Measurements from ENCODE around the gene VIPR1.
"Not testable (repeated sequence)": the region's sequence is repeated elsewhere in the genome, so short reads cannot be mapped to it uniquely, and the experiment has no call there.

VIPR1 gene

DNA sequence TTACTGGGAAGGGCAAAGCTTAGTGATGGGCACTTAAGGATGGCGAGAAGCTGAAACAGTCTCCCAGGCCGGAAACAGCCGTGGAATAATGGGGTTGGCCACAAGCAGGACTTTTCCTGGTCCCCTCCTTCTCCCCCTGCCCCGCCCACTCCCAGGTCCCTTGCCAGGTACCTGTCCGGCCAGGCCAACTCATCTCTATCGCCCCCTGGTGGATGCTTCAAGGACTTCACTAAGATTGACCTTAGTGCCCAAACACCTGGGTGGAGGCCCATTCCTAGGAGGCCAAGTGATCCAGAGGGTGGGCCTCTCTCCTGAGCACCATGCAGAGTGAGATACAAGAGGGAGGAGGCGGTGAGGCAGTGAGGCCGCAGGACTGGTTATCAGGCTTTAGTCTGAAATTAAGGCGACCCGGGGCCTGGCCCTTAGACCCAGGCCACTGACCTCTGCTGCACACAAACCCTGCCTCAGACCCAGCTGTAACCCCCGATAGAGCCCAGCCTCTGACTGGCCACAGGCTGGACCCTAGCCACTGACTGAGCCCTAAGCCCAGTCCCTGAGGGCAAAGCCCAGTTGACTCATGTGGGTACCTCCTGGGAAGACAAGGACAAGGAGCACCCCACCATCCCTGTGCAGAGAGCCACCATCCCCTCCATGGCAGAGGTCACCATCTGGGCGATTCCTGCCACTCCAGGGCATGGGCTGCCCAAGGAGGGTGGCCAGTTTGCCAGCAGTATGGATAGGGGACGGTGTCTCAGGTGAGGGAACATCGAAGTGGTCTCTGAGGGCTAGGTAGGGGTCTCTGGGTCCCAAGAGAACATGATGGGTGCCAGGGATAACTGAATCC is 37.6 kb downstream of the VIPR1 start:
- DNase-seq: no peak

DNA sequence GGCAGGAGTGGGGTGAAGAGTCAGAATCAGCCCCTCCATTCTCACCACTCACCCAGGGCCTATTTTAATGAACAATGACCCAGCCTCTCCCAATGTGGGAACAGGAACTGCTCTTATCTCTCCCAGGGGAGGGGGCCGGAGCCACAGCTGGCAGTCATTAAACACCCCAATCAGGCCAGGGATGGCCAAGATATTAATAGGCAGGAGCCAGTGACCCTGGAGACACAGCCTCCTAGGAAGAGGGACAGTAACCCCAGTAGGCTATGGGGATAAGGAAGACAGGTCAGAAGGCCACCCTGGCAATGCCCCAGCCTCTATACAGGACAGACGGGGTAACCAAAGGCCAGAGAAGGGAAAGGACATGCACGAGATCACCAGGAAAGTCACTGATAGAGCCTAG is 38.6 kb downstream of the VIPR1 start:
- no peak for DNase-seq

DNA sequence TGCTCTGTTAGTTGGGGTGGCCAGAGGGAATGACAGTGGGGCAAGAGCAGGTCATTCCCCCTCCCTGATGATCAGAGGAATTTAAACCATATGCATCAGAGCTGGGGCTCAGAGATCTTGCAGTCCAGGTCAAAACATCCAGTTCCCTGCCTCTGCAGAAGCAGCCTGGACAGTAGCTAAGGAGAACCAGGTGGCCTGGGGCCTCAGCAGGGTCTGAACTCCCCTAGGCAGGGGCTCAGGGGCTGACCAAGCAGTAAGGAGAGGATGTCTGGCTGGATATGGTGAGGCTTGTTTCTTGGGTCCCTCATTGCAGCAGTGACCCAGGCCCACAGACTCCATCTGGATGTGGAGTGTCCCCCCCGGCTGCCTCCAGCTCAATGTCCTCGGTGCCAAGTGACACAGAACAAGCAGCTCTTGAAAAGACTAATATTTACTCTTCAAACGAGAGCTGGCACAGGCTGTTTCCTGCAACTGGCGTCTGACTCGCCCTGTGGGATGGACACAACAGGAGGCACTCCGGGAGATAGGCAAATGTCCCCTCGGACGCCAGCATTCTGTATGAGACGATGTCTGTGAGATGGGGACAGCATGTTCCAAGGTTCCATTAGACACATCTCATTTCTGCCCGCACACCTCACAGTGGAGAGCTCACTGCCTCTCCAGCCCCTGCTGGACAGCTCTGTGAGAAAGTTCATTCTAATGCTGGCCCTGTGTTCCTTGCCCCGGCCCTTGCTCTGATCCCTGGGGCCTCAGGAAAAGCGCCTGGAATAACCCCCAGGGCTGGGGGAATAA is 42.2 kb downstream of the VIPR1 start:
- DNase-seq: no peak

DNA sequence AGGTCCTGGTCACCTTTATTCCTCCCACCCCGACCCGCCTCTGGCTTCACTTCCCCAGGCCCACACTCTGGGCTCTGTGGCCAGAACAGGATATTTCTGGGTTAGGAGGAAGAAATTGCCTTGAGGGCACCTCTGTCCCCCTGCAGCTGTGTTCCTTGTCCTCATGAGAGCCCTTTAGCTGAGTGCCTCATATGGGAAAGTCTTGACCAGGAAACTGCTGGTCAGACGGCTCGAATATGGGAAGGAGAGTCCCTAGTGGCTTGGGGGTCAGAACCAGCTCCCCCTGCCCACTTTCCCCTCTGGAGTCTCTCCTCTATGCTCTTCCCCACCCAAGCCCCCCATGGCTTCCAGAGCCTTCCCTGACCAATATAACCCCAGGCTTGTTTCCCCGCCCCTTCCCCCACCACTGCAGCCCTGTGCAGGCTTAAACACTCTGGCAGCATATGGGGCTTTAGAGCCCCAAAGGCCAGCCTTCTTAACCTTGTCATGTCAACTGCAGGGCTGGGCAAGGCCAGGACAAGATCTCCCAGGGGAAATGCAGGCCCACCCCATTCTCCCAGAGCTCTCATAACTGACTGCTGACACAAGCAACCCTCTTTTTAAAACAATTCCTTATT is 42.9 kb downstream of the VIPR1 start:
- DNase-seq: no peak

DNA sequence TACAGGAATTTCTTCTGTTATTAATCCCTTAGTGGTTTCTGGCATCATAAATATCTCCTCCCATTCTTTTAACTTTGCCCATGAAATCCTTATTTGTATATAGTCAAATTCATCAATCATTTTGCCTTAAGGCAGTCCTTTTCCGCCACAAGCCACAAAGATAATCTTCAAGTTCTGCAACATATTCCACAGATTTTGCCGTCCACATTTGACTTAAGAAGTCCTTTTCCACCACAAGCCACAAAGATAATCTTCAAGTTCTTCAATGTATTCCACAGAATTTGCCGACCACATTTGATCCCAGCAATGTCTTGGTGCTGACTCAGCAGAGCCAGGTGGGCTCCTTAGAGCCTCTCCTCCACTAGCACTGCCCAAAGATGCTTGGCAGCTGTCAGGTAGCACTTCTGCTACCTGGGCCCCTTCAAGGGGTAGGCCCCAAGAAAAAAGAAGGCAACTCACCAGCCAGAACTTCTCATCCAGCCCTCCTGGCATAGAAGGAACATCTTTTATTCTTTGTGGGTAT is 44.3 kb downstream of the VIPR1 start:
- no peak for DNase-seq

DNA sequence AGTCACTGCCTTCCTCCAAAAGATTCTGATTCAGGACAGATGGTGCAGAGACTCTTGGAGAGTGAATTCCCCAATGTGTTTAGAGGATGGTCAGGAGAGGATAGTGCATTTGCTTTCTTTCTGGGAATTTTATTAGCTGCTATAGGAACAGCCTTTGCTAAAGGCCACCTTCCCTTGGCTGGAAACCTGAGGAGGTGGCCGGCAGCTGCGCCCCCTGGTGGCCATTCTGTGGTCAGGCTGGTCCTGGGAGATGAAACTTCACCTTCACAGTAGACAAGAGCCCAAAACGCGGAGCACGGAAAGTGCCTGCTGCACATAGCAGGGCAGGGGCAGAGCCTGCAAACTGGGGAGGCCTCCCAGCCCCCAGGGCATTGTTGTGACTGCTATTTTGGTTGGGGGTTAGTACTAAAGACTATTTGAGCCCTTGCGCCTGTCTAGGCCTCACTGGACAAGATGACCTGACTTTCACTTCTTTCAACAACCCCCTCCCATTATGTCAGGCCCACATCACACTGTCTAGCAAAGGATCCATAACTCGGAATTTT is 45.0 kb downstream of the VIPR1 start:
- DNase-seq: no peak

DNA sequence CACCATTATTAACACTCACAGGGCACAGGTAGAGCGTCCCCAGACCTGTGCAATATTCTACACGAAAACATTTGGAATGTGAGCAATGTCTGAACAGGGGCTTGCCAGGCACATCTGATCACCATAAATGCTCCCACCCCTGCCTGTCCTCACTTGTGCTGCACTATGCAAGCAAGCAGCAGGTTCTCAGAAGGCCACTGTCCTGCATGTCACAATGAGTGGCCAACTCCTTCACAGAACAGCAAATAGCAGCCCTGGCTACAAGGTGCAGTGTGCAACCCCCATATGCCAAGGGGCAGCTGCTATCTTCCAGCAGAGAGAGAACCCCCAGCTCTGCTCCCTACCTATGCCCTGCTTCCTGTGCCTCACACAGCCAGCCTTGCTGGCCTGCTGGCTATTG is 46.7 kb downstream of the VIPR1 start:
- DNase-seq: no peak

DNA sequence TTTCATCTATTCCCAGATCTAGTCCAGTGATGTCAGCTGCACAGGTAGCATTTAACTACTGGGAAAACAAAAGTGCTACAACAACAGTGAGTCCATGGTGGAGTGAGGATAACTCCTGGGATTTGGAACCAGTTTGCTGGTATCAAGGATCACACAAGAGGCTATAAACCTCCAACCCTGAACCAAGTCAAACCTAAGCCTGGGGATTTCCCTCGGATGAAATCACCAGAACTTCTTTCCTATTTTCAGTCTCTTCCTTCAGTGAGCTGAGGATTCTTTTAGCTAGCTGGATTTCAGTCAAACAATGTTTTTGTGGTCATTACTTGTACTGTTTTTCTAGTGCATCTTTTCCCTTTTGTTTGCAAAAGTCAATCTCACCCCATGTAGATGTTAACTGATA is 47.8 kb downstream of the VIPR1 start:
- no peak for DNase-seq

DNA sequence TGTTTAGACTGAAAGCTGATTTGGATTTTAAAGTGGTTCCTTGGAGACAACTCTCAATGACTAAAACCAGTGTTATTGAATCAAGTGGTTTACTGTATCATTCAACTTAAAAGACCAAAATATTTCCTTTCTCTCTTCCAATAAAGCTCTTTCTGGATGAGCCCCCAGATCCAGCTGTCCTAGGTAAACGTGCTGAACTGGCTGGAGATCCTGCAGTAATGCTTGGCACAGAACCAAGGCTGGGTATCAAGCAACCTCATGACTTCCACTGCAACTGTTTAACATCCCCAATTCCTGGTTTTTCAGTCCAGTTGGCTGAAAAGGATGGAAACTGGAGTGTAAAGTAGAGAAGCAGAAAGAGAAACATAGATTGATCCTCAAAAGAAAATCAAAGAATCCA is 50.4 kb downstream of the VIPR1 start:
- DNase-seq: no peak

DNA sequence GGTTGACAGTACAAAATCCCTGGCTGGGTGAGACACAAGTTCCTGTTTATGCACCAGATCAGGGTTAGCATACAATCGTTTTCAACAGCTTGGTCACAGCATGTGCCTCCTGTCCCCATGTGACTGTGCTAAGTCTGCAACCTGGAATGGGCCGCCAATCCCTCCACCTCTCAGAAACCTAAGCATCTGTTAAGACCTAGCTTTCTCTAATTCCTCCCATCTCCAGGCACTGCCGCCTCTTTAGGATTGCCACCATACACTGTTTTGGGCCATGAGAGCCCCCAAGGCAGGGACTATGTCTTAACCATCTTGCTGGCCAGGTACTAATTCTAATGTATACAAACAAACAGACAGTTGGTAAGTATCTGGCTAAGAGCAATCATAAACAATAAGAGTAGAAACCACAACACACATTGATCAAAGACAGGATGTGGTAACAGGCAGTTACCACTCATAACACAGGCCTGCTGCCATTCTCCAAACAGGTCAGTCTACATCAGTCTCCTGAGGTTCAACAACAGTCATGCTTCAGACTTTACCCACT is 53.7 kb downstream of the VIPR1 start:
- DNase-seq: no peak

DNA sequence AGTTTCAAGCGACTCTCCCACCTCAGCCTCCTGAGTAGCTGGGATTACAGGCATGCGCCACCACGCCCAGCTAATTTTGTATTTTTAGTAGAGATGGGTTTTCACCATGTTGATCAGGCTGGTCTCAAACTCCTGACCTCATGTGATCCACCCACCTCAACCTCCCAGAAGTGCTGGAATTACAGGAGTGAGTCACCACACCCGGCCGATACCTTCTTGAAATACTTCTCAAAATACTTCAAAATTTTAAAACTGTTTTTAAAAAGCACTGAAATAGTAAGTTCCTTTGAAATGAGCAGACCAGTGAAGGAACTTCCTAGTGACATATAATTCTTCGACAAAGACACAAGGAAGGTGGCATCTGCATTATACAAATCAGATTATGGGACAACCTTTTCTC is 54.4 kb downstream of the VIPR1 start:
- DNase-seq: not testable (repeated sequence)

DNA sequence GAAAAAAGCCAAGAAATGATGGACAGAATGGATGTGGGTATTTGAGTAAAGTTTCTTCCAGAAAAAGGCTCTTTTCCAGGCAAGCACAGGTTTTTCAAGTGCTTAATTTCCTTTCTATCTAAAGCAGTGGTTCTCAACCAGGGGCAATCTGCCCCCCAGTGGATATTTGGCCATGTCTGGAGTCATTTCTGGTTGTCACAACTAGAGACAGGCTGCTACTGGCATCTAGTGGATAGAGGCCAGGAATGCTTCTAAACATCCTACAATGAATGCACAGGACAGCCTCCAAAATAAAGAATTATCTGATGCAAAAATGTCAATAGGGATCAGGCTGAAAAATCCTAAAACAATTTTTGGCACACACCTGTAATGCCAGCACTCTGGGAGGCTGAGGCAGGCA is 55.4 kb downstream of the VIPR1 start:
- DNase-seq: no peak

DNA sequence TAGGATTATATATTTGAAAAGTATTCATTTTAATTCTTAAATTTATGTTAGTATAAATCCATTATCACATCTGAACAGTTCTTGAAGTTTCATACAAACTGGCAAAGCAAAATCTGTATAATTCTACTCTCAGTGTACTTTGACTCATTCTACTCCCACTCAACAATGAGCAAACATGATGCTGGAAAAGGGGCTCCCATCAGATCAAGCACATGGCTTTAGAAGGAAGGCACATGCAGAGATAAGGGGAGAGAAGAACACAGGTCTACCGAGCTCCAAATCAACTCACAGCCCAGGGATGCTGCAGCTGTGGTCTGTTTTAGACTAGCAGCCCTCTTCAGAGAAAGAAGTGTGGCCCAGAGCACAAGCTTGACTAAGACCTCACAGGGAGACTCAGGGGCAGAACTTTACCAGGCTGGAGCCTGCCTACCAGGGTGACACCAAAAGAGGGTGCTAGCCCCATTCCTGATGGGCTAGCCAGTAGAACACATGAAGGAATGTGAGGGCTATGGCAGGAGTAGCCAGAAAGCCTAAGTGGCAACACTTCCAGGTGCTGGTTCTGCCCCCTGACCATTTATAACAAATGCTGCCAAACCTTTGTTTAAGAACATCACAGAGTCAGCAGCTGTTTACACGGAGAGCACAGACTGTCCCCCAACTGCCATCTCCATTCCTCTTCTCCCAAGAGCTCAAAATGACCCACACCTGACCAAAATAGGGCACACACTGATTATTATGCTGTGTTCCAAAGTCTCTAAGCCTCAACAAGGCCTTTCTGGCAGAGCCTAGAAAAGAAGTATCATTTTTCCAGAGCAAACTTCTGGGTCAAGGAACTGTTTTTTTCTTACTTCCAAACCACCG is 59.8 kb downstream of the VIPR1 start:
- no peak for DNase-seq

DNA sequence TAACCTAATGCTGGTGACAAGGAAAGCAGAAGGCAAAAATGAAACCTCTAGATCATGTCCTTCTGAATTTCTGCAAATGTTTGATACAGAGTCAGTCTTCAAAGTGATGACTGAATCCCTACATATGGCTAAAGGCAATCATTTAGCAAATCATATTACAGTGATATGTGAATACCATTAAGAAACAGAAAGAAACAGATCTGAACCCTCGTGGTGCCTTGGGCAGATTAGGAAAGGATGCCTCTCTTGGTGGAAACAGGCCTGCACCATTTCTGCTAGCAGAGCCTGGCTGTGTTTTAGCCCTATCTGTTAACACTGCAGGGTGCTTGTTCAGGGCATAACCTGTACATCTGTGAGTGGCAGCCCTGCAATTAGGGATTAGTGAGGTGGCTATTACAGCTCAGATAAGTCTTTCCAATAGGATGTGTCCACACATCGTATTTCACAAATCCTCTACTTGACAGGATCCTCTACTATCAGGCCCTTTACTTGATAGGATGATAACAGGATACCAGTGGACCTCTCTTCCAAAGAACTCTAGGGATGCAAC is 67.2 kb downstream of the VIPR1 start:
- no peak for DNase-seq

DNA sequence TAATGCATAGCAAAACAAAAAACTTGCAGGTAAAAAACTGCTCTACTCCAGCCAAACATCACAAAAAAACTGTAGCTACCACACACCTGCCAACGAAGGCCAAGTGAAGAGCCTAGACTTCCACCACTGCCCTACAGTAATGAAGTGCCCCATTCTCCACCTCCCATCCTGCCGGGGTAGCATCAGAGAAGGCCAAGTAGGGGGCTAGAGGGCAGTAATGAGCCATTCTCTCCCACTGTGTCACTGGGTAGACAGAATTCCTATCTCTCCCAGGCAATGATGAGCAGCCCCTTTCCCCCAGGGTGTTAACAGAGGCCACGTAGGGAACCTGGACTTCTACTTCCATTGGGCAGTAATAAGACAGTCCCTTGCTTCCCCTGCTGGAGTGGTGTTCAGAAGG is 69.8 kb downstream of the VIPR1 start:
- no peak for DNase-seq

DNA sequence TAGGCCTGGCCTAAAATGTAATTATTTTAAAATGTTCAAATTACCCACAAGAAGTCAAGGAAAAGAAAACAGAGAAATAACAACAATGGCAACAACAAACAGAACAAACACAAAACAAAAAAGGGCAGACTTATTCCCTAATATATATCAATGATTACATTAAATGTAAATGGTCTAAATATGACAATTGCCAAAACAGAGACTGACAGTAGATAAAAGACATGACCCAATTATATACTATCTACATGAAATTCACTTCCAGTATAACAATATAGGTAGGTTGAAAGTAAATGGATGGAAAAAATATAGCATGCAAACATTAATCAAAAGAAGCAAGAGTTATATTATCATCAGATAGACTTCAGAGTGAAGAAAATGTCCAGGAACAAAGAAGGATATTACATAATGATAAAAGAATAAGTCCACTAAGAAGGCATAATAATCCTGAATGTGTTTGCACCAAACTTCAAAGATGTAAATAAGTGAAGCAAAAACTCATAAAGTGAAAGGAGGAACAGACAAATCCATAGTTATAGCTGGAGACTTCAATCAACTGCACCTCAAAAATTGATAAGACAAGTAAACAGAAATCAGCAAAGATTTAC is 72.8 kb downstream of the VIPR1 start:
- no peak for DNase-seq

DNA sequence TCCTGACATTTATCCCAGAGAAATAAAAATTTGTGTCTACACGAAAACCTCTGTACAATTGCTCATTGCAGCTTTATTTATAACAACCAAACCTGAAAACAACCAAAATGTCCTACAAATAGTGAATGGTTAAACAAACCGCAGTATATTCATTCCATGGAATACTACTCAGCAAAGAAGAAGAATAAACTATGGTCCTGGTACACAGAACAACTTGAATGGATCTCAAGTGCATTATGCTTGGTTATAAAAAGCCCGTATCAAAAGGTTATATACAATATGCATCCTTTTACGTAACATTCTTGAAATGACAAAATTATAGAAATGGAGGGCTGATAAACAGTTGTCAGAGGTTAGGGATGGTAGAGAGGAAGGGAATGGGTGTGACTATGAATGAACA is 75.6 kb downstream of the VIPR1 start:
- DNase-seq: no peak

DNA sequence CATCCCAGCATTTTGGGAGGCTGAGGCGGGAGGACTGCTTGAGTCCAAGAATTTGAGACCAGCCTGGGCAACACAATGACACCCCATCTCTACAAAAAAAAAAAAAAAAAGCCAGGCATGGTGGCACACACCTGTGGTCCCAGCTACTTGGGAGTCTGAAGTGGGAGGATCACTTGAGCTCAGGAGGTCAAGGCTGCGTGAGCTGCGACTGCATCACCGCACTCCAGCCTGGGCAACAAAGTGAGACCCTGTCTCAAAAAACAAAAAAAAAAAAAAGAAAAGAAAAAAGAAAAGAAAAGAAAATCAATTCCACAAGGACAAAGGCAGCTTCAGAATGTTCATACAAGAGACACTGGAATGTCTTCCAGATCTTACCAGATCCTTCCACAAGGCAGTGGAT is 76.9 kb downstream of the VIPR1 start:
- DNase-seq: not testable (repeated sequence)

DNA sequence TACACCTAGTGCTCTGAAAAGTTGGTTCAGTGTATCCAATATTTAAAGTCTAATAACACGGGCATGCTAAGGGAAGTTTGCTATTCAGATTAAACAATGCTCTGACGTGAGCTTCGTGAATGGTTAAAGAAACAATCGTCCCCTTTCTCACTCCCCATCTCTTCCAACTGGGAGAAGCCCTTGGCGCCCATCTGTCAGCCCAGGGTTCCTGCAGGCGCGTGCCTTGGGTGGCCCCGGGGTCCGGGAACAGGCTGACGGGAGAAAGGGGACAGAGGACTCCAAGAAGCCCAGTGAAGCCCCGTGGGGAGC is 78.9 kb downstream of the VIPR1 start:
- DNase-seq: no peak

DNA sequence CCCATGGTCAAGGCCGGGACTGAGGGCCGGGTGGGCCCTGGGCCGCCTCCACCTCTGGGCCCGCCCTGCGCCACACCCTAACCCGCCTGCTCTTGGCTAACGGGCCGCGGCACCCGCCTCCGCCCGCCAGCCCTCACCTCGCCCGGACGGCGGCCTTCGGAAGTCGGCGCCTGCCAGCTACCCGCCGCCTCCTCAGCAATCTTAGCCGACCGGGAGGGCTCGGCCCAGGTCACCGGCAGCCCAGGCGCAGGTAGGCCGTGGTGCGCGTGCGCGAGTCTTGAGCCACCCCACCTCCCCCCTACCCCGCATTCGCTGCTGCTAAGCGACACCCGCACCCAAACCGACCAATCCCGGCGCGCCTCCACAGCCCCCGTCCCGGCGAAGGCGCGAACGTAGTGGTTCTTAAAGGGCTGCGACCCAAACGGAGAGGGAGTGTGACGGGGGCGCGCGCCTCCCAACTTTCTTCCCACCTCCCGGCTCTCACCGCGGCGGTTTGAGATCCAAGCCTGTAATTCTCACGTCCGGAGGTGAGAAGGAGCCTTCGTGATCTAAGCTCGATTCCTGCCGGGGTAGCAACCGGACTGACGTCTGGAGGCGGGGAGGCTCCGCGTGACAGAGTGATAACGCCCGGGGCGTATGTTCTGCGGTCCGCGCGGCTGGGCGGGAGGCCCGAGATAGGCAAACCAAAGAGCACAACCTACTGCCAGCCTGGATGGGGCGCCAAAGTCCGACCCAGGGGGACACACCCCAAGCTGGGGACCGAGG is 79.4 kb downstream of the VIPR1 start, which contains the start of gene SEC22C:
TSS of gene SEC22C (minus strand) at position 259 of the 765 bp plus-strand sequence. CDS start 12,921 bp downstream, outside the sequence.
- peak; percentile 81 for DNase-seq

All from GF-D8 (cell line).